Naive thymus-derived CD4-positive, alpha-beta T cell (primary cell): ENCODE measurements around the gene LGALSL. TPM values are rescaled to one million over a fixed set of nuclear protein-coding genes. Genes with fewer than 3 reads are reported as not detected.
A peak's percentile ranks its signal among the peaks of the same experiment; 100 is the strongest.

Experiments used
- ATAC-seq: fragments of 150-1000 bp; cut with Tn5 transposase; 2 replicates; pipeline ENCODE4 v1.10.0; 2021; ENCODE audit warnings: mild to moderate bottlenecking, moderate library complexity
- CTCF ChIA-PET: fragments of 350-600 bp; sonication (Branson Sonifier 250); formaldehyde crosslinking; loops from one replicate; lab custom pipeline; 2021; ENCODE audit warnings: antibody characterized with exemption; lab: Charles Lee
- POLR2A ChIA-PET: fragments of 350-600 bp; sonication (Branson Sonifier 250); formaldehyde crosslinking; loops from one replicate; lab custom pipeline; 2021; ENCODE audit warnings: antibody characterized with exemption, inconsistent platforms; lab: Charles Lee
- DNase-seq, 9 donors: peaks; one replicate each; pipeline versions ENCODE4 v3.0.0 to v3.0.0-alpha.2; 2020 to 2022; ENCODE audit warnings: mixed read lengths in 1 of 9
- H3K27ac ChIP-seq: one replicate; pipeline ENCODE4 v1.7.0; 2013; ENCODE audit warnings: mild to moderate bottlenecking, low read depth, low read length, moderate library complexity
- H3K27me3 ChIP-seq, 2 donors: one replicate each; pipeline ENCODE4 v1.7.0; 2013; ENCODE audit warnings: low read length in 2 of 2, mild to moderate bottlenecking in 2 of 2, moderate library complexity in 2 of 2; ENCODE audit not compliant: control insufficient read depth in 2 of 2, insufficient read depth in 2 of 2
- H3K36me3 ChIP-seq, 3 experiments: 1 replicate in 2 of 3; 2 replicates in 1 of 3; pipeline ENCODE4 v1.7.0; 2013; ENCODE audit warnings: low read length in 3 of 3, mild to moderate bottlenecking in 3 of 3, moderate library complexity in 1 of 3; ENCODE audit not compliant: insufficient read depth in 3 of 3, control insufficient read depth in 2 of 3
- H3K4me1 ChIP-seq, 2 donors: one replicate each; pipeline ENCODE4 v1.7.0; 2013; ENCODE audit warnings: low read length in 2 of 2, mild to moderate bottlenecking in 2 of 2, moderate library complexity in 1 of 2; ENCODE audit not compliant: control insufficient read depth in 2 of 2, insufficient read depth in 2 of 2
- H3K4me3 ChIP-seq: 2 replicates; pipeline ENCODE4 v1.7.0; 2013; ENCODE audit warnings: mild to moderate bottlenecking, low read length
- H3K9me3 ChIP-seq, 3 experiments: 1 replicate in 2 of 3; 2 replicates in 1 of 3; pipeline ENCODE4 v1.7.0; 2013; ENCODE audit warnings: low read length in 3 of 3; ENCODE audit not compliant: control insufficient read depth in 2 of 3
- H3K27ac Mint-ChIP-seq, 9 donors: one replicate each; pipeline ENCODE4 v1.8.0; 2020 to 2022; ENCODE audit warnings: mixed read lengths in 9 of 9, mild to moderate bottlenecking in 8 of 9, moderate library complexity in 5 of 9, inconsistent platforms in 2 of 9
- H3K27me3 Mint-ChIP-seq, 5 donors: one replicate each; pipeline ENCODE4 v1.8.0; 2021 to 2022; ENCODE audit warnings: mixed read lengths in 5 of 5, mild to moderate bottlenecking in 1 of 5
- H3K36me3 Mint-ChIP-seq, 5 donors: one replicate each; pipeline ENCODE4 v1.8.0; 2020 to 2022; ENCODE audit warnings: mixed read lengths in 5 of 5, mild to moderate bottlenecking in 3 of 5, inconsistent platforms in 1 of 5
- H3K4me1 Mint-ChIP-seq, 7 donors: one replicate each; pipeline ENCODE4 v1.8.0; 2020 to 2022; ENCODE audit warnings: mixed read lengths in 7 of 7, mild to moderate bottlenecking in 3 of 7, inconsistent platforms in 1 of 7
- H3K4me3 Mint-ChIP-seq, 10 donors: one replicate each; pipeline ENCODE4 v1.8.0; 2020 to 2022; ENCODE audit warnings: mild to moderate bottlenecking in 10 of 10, mixed read lengths in 10 of 10, moderate library complexity in 6 of 10, inconsistent platforms in 2 of 10
- H3K9me3 Mint-ChIP-seq, 11 donors: one replicate each; pipeline ENCODE4 v1.8.0; 2020 to 2022; ENCODE audit warnings: mixed read lengths in 11 of 11, mild to moderate bottlenecking in 4 of 11, inconsistent platforms in 1 of 11, moderate library complexity in 1 of 11
- intact Hi-C, 2 donors: fragments of 100-400 bp; cut with micrococcal nuclease; formaldehyde crosslinking; loops; one replicate each; pipeline ENCODE4 v1.15.1; 2023
- polyA plus RNA-seq, 2 donors: library from polyadenylated mRNA; unstranded; fragments of 300-500 nt; fragmentation: Illumina TruSeq; gene quantifications; one replicate each; pipeline ENCODE4 v1.2.3, GENCODE V29; 2021
- total RNA-seq, 6 experiments: library from RNA in 5 of 6; stranded (reverse) in 5 of 6; gene quantifications; 1 replicate in 5 of 6; 2 replicates in 1 of 6; pipeline ENCODE4 v1.2.3 and lab custom pipeline; 2021 to 2026

The LGALSL gene
- total and polyA plus RNA-seq, 7 experiments from 2014 or later, result 0.11 to 1.5 (median 0.41) TPM; not detected in 1

GRCh38 chr2:64451051-64451450 lies 2.9 kb upstream of the LGALSL start:
- no peak overlapping the region for H3K4me3 ChIP-seq
- H3K27me3 ChIP-seq, result peaks cover 0 to 2% of the 10 kb centered on the region in 2 donors
- H3K27ac Mint-ChIP-seq, result no peak overlapping the region
- no peaks in the 10 kb centered on the region for H3K36me3 ChIP-seq
- ATAC-seq, result no peak
- ChIA-PET POLR2A (no interaction called here), CTCF (no interaction called here)
- H3K4me1 Mint-ChIP-seq, result peaks cover 0 to 16% (median 11%) of the 10 kb centered on the region in 7 donors
- H3K36me3 Mint-ChIP-seq, result no peaks in the 10 kb centered on the region
- H3K9me3 ChIP-seq, result no peaks in the 10 kb centered on the region
- no peak overlapping the region for H3K27ac ChIP-seq
- DNase-seq, result no peak
- peaks cover 0 to 3% (median 0%) of the 10 kb centered on the region in 11 donors for H3K9me3 Mint-ChIP-seq
- H3K27me3 Mint-ChIP-seq, result peaks cover 0 to 56% (median 11%) of the 10 kb centered on the region in 5 donors
- no peak overlapping the region for H3K4me3 Mint-ChIP-seq
- H3K4me1 ChIP-seq, result peaks cover 0 to 4% of the 10 kb centered on the region in 2 donors
- intact Hi-C loops, result no loop called here

DNA sequence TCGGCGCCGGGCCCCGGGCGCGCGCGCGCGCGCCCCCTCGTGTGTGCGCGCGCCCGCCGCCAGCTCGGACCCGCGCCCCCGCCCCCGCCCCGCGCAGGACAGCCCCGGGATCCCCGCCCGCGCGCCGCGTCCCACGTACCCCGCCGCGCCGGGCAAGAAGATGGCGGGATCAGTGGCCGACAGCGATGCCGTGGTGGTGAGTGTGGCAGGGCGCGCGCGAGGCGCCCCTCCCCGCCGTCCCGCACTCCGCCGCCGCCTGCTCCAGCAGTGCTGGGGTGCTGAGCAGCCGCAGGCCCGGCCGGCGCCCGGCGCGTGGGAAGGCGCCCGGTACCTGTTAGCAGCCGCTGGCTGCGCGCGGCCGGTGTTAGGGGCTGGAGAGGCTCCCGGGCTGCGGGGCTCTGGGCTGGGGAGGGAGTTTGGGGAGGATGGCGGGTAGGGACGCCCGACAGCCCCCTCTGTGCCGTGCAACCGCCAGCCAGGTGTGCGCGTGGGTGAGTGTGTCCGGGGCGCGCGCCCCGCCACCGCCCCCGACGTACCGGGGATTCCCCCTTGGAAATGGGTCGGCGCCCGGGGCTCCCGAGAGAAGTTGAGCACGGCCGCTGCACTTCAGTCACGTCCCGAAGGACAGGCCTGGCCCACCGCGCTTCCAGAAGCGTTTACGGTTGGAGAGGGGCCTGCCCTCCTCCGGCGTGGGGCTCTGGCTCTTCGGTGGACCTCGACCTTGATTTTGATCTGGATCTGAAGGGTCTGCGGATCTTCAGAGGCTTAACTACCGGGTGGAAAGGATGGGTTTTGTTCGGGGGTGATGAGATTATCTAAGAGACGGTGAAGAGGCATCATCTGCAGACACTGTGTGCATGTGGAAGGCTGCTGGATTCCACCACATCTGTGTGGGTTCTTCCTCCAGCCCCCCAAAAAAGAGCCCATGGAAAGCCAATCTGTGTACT lies 697 bp downstream of the LGALSL start:
- peaks cover 0 to 16% (median 11%) of the 10 kb centered on the region in 7 donors for H3K4me1 Mint-ChIP-seq
- Histone ChIP-seq H3K36me3 (no peaks in the 10 kb centered on the region), H3K27ac (no peak overlapping the region), H3K9me3 (no peaks in the 10 kb centered on the region), H3K27me3 (peaks cover 0 to 2% of the 10 kb centered on the region in 2 donors), H3K4me3 (peak overlapping the region; percentile 44), H3K4me1 (peaks cover 0 to 4% of the 10 kb centered on the region in 2 donors)
- peak; percentile 82 for ATAC-seq
- H3K27ac Mint-ChIP-seq, result peak overlapping the region in 7 of 9 donors; percentile 34 to 84 (median 62)
- H3K36me3 Mint-ChIP-seq, result no peaks in the 10 kb centered on the region
- peak overlapping the region; percentile 75 to 91 (median 86) for H3K4me3 Mint-ChIP-seq
- ChIA-PET POLR2A (no interaction called here), CTCF (interaction anchor here (1.1 kb wide), 1 partner anchor 33 kb away, joined by 3 read pairs; no protein-coding TSS in a partner anchor)
- DNase-seq, result peak; percentile 14 to 68 (median 43)
- intact Hi-C loops, result no loop called here
- peaks cover 0 to 3% (median 0%) of the 10 kb centered on the region in 11 donors for H3K9me3 Mint-ChIP-seq
- peaks cover 0 to 50% (median 8%) of the 10 kb centered on the region in 5 donors for H3K27me3 Mint-ChIP-seq

GRCh38 chr2:64455545-64455944 lies 1.6 kb downstream of the LGALSL start:
- ATAC-seq (no peak), DNase-seq (no peak)
- H3K36me3 Mint-ChIP-seq, result no peaks in the 10 kb centered on the region
- H3K4me1 ChIP-seq, result peaks cover 0 to 4% of the 10 kb centered on the region in 2 donors
- ChIA-PET CTCF (no interaction called here), POLR2A (no interaction called here)
- peaks cover 0 to 50% (median 8%) of the 10 kb centered on the region in 5 donors for H3K27me3 Mint-ChIP-seq
- no peak overlapping the region for H3K27ac ChIP-seq
- H3K36me3 ChIP-seq, result no peaks in the 10 kb centered on the region
- intact Hi-C loops, result no loop called here
- H3K4me3 ChIP-seq, result no peak overlapping the region
- peaks cover 0 to 3% (median 0%) of the 10 kb centered on the region in 11 donors for H3K9me3 Mint-ChIP-seq
- no peaks in the 10 kb centered on the region for H3K9me3 ChIP-seq
- H3K4me3 Mint-ChIP-seq, result peak overlapping the region; percentile 75 to 91 (median 86)
- peak overlapping the region in 4 of 9 donors; percentile 34 to 62 (median 56) for H3K27ac Mint-ChIP-seq
- peaks cover 0 to 16% (median 11%) of the 10 kb centered on the region in 7 donors for H3K4me1 Mint-ChIP-seq
- peaks cover 0 to 2% of the 10 kb centered on the region in 2 donors for H3K27me3 ChIP-seq

GRCh38 chr2:64456293-64456692 lies 2.3 kb downstream of the LGALSL start:
- Histone ChIP-seq H3K27ac (no peak overlapping the region), H3K4me1 (peaks cover 0 to 4% of the 10 kb centered on the region in 2 donors), H3K27me3 (peaks cover 0 to 2% of the 10 kb centered on the region in 2 donors), H3K36me3 (no peaks in the 10 kb centered on the region), H3K4me3 (no peak overlapping the region), H3K9me3 (no peaks in the 10 kb centered on the region)
- CTCF ChIA-PET, result no interaction called here
- H3K9me3 Mint-ChIP-seq, result peaks cover 0 to 3% (median 0%) of the 10 kb centered on the region in 11 donors
- intact Hi-C loops, result loop anchor here in 1 of 2 donors (2.0 kb wide), 1 partner anchor 33 kb away; no protein-coding TSS in a partner anchor
- no peaks in the 10 kb centered on the region for H3K36me3 Mint-ChIP-seq
- H3K27ac Mint-ChIP-seq, result no peak overlapping the region
- no peak for ATAC-seq
- peaks cover 0 to 47% (median 8%) of the 10 kb centered on the region in 5 donors for H3K27me3 Mint-ChIP-seq
- peak overlapping the region in 4 of 10 donors; percentile 3 to 48 (median 20) for H3K4me3 Mint-ChIP-seq
- no peak for DNase-seq
- H3K4me1 Mint-ChIP-seq, result peaks cover 0 to 16% (median 11%) of the 10 kb centered on the region in 7 donors
- POLR2A ChIA-PET, result no interaction called here

DNA sequence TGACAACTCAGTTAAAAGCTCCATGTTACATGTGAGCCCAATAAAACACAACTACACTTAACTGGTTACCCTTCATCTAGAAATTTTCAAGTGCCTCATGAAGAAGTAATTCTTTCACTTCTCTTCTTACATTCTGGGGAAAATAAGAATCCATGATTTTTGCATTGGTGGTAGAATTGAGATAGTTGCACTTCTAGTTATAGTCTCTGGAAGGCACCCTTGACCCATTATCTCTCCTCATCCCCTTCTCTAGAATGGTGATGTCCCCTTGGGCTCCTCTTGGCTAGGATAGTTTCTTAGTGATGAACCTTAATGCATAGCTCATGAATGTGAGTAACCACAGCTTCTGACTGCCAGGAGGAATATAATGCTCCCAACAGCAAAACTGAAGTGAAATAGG lies 3.6 kb downstream of the LGALSL start:
- no peak overlapping the region for H3K27ac ChIP-seq
- H3K9me3 ChIP-seq, result no peaks in the 10 kb centered on the region
- no peak overlapping the region for H3K4me3 ChIP-seq
- peaks cover 0 to 16% (median 11%) of the 10 kb centered on the region in 7 donors for H3K4me1 Mint-ChIP-seq
- ATAC-seq (no peak), DNase-seq (no peak)
- no peak overlapping the region for H3K4me3 Mint-ChIP-seq
- intact Hi-C loops, result loop anchor here in 1 of 2 donors (2.0 kb wide), 1 partner anchor 31 kb away; no protein-coding TSS in a partner anchor
- POLR2A ChIA-PET, result no interaction called here
- CTCF ChIA-PET, result interaction anchor here (0.7 kb wide), 1 partner anchor 408 kb away, joined by 4 read pairs; no protein-coding TSS in a partner anchor
- peaks cover 0 to 37% (median 4%) of the 10 kb centered on the region in 5 donors for H3K27me3 Mint-ChIP-seq
- H3K36me3 ChIP-seq, result no peaks in the 10 kb centered on the region
- H3K27me3 ChIP-seq, result peaks cover 0 to 2% of the 10 kb centered on the region in 2 donors
- no peaks in the 10 kb centered on the region for H3K36me3 Mint-ChIP-seq
- H3K4me1 ChIP-seq, result peaks cover 0 to 4% of the 10 kb centered on the region in 2 donors
- peaks cover 0 to 3% (median 0%) of the 10 kb centered on the region in 11 donors for H3K9me3 Mint-ChIP-seq
- no peak overlapping the region for H3K27ac Mint-ChIP-seq

DNA sequence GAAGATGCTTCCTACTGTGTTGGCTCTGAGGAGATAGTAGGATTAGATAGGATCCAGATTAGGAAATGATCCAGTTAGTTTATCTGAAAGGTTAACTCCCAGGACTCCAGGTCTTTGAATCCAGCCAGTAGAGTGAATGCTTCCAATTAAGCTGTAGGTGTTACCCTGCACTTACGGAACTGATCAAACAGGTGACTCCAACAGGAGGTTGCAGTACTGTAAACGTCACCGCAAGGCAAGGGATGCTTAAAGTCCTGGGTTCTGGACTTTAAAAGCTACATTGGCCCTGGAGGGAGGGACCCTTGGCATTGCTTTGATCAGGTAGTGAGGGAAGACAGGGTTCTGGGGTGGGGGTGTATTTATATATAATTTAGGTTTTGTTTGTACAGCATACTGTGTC lies 5.6 kb downstream of the LGALSL start:
- no peak for ATAC-seq
- intact Hi-C loops, result no loop called here
- CTCF ChIA-PET, result no interaction called here
- Histone ChIP-seq H3K27ac (no peak overlapping the region), H3K4me1 (no peaks in the 10 kb centered on the region), H3K4me3 (no peak overlapping the region), H3K9me3 (no peaks in the 10 kb centered on the region), H3K27me3 (no peaks in the 10 kb centered on the region), H3K36me3 (no peaks in the 10 kb centered on the region)
- DNase-seq, result no peak
- POLR2A ChIA-PET, result no interaction called here
- H3K4me3 Mint-ChIP-seq, result no peak overlapping the region
- peaks cover 0 to 9% (median 5%) of the 10 kb centered on the region in 7 donors for H3K4me1 Mint-ChIP-seq
- H3K36me3 Mint-ChIP-seq, result no peaks in the 10 kb centered on the region
- peaks cover 0 to 34% (median 0%) of the 10 kb centered on the region in 5 donors for H3K27me3 Mint-ChIP-seq
- no peak overlapping the region for H3K27ac Mint-ChIP-seq
- H3K9me3 Mint-ChIP-seq, result peaks cover 0 to 1% (median 0%) of the 10 kb centered on the region in 11 donors
